DLD1 (cell line): ENCODE results near the gene CHAF1B.
"Not testable (repeated sequence)": the region's sequence is repeated elsewhere in the genome, so short reads cannot be mapped to it uniquely, and the experiment has no call there.

Experiments used
- in situ Hi-C: cut with HindIII; loops from 2 replicates; pipeline ENCODE4 v1.10.0; 2017; ENCODE audit warnings: low sequenced_read_pairs

Gene CHAF1B

DNA sequence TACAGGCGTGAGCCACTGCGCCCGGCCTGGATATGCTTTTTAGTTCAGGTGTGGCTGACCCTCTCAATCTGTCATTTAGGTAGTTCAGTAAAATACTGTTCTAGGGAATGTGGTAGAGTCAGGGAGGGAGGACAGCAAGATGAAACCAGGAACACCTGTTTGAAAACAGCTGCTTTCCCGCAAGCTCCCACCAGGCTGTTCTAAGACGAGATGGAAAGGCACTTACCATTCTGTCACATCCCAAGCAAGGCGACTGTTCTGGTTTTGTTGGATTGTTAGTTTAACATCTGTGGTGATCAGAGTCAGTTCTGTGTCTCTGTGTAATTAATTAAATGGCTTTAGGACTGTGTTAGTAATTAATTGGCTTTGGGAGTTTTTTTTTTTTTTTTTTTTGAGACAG, 2.9 kb downstream of the CHAF1B start:
- in situ Hi-C loops = no loop called here

GRCh38 chr21:36388835-36389234, 3.6 kb downstream of the CHAF1B start:
- in situ Hi-C loops = no loop called here

DNA sequence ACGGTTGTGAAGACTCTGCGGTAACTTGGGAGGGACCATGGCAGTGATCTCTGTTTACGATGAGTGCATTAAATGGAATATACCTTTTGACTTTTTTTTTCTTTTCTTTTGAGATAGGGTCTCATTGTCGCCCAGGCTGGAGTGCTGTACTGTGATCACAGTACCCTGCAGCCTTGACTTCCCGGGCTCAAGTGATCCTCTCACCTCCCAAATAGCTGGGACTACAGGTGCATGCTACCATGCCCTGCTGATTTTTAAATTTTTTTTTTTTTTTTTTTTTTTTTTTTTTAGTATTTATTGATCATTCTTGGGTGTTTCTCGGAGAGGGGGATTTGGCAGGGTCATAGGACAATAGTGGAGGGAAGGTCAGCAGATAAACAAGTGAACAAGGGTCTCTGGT, 6.5 kb downstream of the CHAF1B start:
- in situ Hi-C loops = not testable (repeated sequence)

GRCh38 chr21:36395353-36396111, 10.3 kb downstream of the CHAF1B start:
- in situ Hi-C loops = no loop called here

- in situ Hi-C loops = no loop called here
Measured at GRCh38 chr21:36396325-36396724, 11.1 kb downstream of the CHAF1B start.

DNA sequence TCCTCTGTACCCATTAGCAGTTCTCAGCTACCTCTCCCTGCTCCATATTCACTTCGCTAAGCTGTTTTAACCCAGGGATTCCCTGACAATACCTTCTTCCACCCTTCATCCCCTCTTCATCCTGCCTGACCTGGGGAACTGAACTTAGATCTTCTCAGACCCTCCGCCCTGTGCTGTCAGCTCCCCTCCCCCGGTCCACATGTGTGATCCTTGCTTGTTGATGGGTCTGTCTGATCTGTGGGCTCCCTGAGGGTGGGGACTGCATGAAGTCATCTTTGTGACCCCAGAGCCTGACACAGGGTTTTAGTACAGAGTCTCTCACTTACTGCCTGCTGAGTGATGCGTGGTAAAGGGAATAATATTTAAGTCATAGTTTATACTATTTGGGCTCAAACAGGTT, 11.8 kb downstream of the CHAF1B start:
- in situ Hi-C loops = no loop called here

DNA sequence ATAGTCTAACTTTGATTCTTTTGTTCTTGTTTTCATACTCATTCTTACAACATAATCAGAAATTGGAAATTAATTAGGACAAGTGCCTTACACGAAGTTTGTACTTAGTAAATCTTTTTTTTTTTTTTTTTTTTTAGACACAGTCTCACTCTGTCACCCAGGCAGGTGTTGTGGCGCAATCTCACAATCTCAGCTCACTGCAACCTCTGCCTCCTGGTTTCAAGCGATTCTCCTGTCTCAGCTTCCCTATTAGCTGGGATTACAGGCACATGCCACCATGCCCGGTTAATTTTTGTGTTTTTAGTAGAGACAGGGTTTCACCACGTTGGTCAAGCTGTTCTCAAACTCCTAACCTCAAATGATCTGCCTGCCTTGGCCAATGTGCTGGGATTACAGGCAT, 12.4 kb downstream of the CHAF1B start:
- in situ Hi-C loops = no loop called here

GRCh38 chr21:36399736-36400135, 14.5 kb downstream of the CHAF1B start:
- in situ Hi-C loops = not testable (repeated sequence)

GRCh38 chr21:36400719-36401118, 15.5 kb downstream of the CHAF1B start:
- in situ Hi-C loops = no loop called here

DNA sequence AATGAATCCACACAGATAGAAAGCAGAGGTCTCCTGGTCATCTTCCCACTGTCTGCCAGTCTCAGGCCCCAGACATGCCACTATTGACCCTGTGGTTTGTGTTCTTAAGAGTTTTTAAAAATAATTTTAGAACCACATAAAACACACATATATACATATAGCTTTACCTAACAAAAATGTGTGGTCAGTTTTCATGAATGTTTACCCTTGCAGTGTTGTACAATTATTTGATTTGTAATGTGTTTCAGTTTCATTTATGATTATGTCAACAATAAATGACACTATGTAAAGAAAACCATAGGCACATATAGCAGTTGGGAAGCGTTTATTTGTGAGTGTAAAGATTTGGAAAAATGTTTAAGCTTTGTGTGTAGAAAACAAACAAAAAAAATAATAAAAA, 17.1 kb downstream of the CHAF1B start:
- in situ Hi-C loops = no loop called here

DNA sequence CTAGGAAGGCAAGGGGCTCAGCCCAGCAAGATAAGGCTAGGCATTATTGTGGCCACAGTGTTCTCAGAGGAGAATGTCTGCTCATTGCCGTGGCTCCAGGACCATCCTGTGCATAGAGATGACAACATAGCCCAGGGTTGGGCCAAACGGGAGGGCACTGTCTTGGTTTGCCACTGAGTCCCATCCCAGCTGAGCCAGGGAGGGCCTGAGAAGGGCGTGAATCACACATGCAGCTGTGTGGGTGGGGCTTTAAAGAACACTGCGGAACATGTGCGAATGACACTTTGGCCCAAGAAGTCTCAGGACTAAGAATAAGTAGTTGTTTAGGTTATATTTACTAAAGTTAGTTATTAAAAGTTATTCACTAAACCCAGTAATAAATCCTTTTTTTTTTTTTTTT, 18.5 kb downstream of the CHAF1B start:
- in situ Hi-C loops = no loop called here

GRCh38 chr21:36408568-36408967, 23.4 kb downstream of the CHAF1B start:
- in situ Hi-C loops = no loop called here

- in situ Hi-C loops = loop anchor here (5.0 kb wide), 1 partner anchor 81 kb away; no protein-coding TSS in a partner anchor
Measured at GRCh38 chr21:36411301-36411700, 26.1 kb downstream of the CHAF1B start.

DNA sequence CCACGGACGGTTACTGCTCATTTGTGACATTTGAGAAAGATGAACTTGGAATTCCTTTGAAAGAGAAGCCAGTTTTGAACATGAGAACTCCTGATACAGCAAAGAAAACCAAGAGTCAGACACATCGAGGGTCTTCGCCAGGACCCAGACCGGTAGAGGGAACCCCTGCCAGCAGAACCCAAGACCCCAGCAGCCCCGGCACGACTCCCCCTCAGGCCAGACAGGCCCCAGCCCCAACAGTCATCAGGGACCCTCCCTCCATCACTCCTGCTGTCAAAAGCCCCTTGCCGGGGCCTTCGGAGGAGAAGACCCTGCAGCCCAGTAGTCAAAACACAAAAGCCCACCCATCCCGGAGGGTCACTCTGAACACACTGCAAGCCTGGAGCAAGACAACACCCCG, 27.7 kb downstream of the CHAF1B start:
- in situ Hi-C loops = loop anchor here (5.0 kb wide), 1 partner anchor 79 kb away; no protein-coding TSS in a partner anchor

DNA sequence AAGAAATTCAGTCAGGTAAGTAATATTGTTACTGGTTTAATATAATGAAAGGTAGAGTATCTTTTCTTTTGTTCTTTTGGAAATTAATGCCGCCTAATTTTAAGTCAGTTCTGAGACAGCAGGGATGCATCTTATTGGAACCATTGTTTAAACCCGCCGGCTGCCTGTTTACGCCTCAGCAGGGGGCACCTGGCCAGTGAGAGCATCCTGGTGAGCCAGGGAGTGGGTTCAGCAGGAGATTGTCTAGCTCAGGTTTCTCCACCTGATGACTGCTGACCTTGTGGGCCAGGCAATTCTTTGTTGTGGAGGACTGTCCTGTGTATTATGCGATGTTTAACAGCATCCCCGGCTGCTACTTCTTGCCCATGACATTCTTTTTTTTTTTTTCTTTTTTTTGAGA, 30.2 kb downstream of the CHAF1B start:
- in situ Hi-C loops = no loop called here

DNA sequence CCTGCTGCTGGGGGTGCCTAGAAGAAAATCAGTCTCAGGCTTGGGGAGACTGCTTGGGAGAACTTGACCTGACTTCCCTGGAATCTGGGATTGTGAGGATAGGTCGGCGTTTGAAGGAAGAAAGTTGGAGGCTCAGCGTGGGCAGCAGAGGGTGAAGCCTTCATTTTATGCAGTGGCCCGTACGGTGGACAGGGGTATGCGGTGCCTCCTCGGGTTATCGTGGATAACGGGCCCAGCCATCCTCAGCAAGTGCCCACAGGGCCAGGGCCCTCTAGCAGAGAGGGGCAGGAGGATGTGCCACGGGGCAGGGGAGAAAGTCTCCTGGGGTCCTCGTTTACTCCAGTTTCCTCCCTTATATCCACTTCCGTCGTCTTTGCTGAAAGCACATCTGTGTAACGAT, 34.0 kb downstream of the CHAF1B start:
- in situ Hi-C loops = no loop called here

GRCh38 chr21:36419996-36420395, 34.8 kb downstream of the CHAF1B start:
- in situ Hi-C loops = no loop called here

DNA sequence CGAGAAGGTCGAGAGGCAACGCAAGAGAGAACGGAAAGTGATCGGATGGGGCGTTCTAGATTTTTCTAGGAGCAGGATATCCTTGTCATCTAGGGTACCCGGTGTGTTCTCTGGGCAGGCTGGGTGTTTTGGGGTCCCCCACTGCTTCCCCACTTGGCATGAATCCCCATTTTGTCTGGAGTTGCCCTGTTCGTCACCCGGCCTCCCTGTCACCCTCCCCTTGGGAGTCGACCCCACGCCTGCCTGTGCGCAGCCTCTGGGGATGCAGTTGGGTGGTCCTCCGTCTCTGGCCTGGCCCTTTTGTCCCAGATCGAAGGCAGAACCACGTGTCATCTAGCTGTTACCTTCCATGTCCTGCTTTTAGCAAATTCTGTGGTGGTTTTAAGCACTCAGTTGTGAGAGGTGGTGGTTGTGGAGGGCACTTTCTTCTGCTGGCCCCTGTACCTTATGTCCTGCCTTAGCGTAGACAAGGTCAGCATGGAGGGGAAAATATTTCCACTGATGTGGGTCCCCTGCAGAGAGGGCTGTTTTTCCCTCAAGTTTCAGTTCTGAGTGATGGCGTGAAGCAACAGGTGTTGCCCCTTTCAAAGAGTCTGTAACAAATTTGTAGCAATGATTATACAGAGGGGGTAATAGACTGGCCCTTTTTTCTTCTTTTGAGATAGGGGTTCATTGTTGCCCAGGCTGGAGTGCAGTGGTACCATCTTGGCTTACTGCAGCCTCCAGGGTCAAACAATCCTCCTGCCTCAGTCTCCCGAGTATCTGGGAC, 35.6 kb downstream of the CHAF1B start:
- in situ Hi-C loops = no loop called here

GRCh38 chr21:36422279-36423098, 37.3 kb downstream of the CHAF1B start:
- in situ Hi-C loops = no loop called here

GRCh38 chr21:36423771-36424433, 38.7 kb downstream of the CHAF1B start:
- in situ Hi-C loops = no loop called here

- in situ Hi-C loops = no loop called here
Measured at GRCh38 chr21:36424592-36424991, 39.4 kb downstream of the CHAF1B start.
